Esophagus (tissue), 2 donors: ENCODE measurements around the gene AKT1S1. TPM values are rescaled to one million over a fixed set of nuclear protein-coding genes. Genes with fewer than 3 reads are reported as not detected.

Experiments used
- H3K27ac ChIP-seq, 2 donors: one replicate each; pipeline ENCODE4 v1.5.1; 2013; ENCODE audit warnings: low read depth in 2 of 2, mild to moderate bottlenecking in 2 of 2, inconsistent platforms in 1 of 2, low read length in 1 of 2, moderate library complexity in 1 of 2
- H3K27me3 ChIP-seq, 2 donors: one replicate each; pipeline ENCODE4 v1.6.1; 2013; ENCODE audit warnings: low read length in 2 of 2, control low read depth in 1 of 2, mild to moderate bottlenecking in 1 of 2; ENCODE audit not compliant: insufficient read depth in 2 of 2, control insufficient read depth in 1 of 2
- H3K36me3 ChIP-seq, 2 donors: one replicate each; pipeline ENCODE4 v1.6.1; 2013; ENCODE audit warnings: low read length in 1 of 2; ENCODE audit not compliant: control insufficient read depth in 2 of 2, insufficient read depth in 2 of 2
- H3K4me1 ChIP-seq, 2 donors: one replicate each; pipeline ENCODE4 v1.6.1; 2013; ENCODE audit warnings: low read length in 1 of 2; ENCODE audit not compliant: control insufficient read depth in 2 of 2, insufficient read depth in 2 of 2
- H3K4me3 ChIP-seq, 2 donors: one replicate each; pipeline ENCODE4 v1.5.1; 2013; ENCODE audit warnings: low read length in 2 of 2, mild to moderate bottlenecking in 2 of 2, low read depth in 1 of 2, moderate library complexity in 1 of 2
- H3K9me3 ChIP-seq, 2 donors: one replicate each; pipeline ENCODE4 v1.6.1; 2013; ENCODE audit warnings: mild to moderate bottlenecking in 2 of 2, low read depth in 1 of 2, low read length in 1 of 2, moderate library complexity in 1 of 2; ENCODE audit not compliant: control insufficient read depth in 2 of 2, insufficient read depth in 1 of 2
- WGBS, 2 donors: extraction: QIAGEN DNeasy Blood & Tissue Kit; methylation state at CpG; one replicate each; pipeline ENCODE4 v1.1.7; 2013; 5-methylcytosine and 5-hydroxymethylcytosine counted together
- polyA plus RNA-seq, 2 donors: library from polyadenylated mRNA; stranded (reverse); fragments of 200-250 nt; gene quantifications; one replicate each; pipeline ENCODE4 v1.2.3, GENCODE V29; 2013
- donor health status: healthy with polysubstance abuse.
- donor health status: Bipolar disorder and iron deficiency.

The AKT1S1 gene
- polyA plus RNA-seq, 2 donors, result 33.8 to 46.9 TPM

GRCh38 chr19:49855676-49856573 lies 21.2 kb downstream of the AKT1S1 start:
- Histone ChIP-seq H3K4me3 (no peak overlapping the region), H3K4me1 (peaks cover 0 to 17% of the 10 kb centered on the region in 2 donors), H3K36me3 (peaks cover 8 to 45% of the 10 kb centered on the region in 2 donors), H3K27ac (no peak overlapping the region), H3K9me3 (no peaks in the 10 kb centered on the region), H3K27me3 (no peaks in the 10 kb centered on the region)
- 80 to 82% methylated on average over 21 of the region's 21 CpGs for WGBS, 2 donors

- Histone ChIP-seq H3K27ac (no peak overlapping the region), H3K9me3 (no peaks in the 10 kb centered on the region), H3K4me3 (no peak overlapping the region), H3K4me1 (peaks cover 0 to 15% of the 10 kb centered on the region in 2 donors), H3K36me3 (peaks cover 2 to 39% of the 10 kb centered on the region in 2 donors), H3K27me3 (no peaks in the 10 kb centered on the region)
- 76 to 83% methylated on average over 12 of the region's 12 CpGs for WGBS, 2 donors
These were observed 21.9 kb downstream of the AKT1S1 start for GRCh38 chr19:49855277-49855675.

GRCh38 chr19:49854378-49855263 lies 22.5 kb downstream of the AKT1S1 start:
- Histone ChIP-seq H3K9me3 (no peaks in the 10 kb centered on the region), H3K4me3 (no peak overlapping the region), H3K27me3 (no peaks in the 10 kb centered on the region), H3K4me1 (peaks cover 0 to 15% of the 10 kb centered on the region in 2 donors), H3K27ac (no peak overlapping the region), H3K36me3 (peaks cover 0 to 33% of the 10 kb centered on the region in 2 donors)
- WGBS, 2 donors, result 83 to 86% methylated on average over 38 to 39 of the region's 39 CpGs

DNA sequence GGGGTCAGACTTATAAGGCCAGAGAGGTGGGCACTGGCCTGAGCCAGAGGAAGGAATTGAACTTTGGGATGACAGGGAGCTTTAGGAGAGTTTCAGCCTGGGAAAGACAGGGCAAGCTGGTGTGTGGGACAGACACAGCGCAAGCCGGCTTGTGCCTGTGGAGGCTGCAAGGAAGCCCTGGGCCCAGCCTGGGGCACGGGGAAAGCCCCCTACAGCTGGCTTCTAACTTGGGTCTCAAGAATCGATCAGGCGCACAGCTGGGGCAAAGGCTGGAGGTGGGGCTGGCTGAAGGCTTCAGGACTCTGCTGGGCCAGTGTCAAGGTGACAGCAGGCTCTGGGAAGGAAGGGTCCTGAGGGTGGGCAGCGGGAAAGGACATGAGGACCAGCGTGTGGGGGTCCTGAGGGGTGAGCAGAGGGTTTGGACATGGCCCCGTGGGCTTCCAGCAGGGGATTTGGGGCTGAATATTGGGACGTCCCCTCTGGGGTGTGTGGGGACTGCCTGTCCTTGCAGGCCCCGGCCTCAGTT lies 23.2 kb downstream of the AKT1S1 start:
- WGBS, 2 donors, result 81 to 88% methylated on average over 10 of the region's 10 CpGs

DNA sequence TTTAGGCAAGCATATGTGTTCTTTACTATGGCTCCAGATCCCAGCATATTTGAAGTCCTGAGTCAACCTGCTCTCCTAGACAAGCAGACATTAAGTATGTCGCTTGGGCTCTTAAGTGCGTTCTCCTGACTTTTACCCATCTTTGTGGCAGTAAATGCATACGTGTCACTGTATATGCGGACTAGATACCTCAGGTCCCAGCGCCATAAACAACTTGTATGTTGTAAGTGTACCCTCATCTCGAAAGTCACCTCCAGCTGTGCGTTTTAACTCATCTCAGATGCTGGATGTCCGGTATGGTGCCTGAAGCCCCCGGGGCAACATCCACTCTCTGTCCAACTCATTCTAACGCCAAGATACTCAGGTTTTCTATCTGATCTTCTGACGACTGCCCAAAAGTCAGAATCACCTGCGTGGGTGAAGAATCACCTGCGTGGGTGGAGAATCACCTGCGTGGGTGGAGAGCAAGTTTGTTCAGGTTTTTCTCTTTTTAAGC lies 24.5 kb downstream of the AKT1S1 start:
- Histone ChIP-seq H3K27ac (no peak overlapping the region), H3K36me3 (peaks cover 0 to 20% of the 10 kb centered on the region in 2 donors), H3K4me1 (peaks cover 0 to 15% of the 10 kb centered on the region in 2 donors), H3K9me3 (no peaks in the 10 kb centered on the region), H3K4me3 (peak overlapping the region; percentile 81 to 93), H3K27me3 (no peaks in the 10 kb centered on the region)
- WGBS, 2 donors, result 52 to 57% methylated on average over 14 of the region's 14 CpGs

More for the DNA sequence above, 23.2 kb downstream of the AKT1S1 start:
- Histone ChIP-seq H3K9me3 (no peaks in the 10 kb centered on the region), H3K4me3 (no peak overlapping the region), H3K4me1 (peaks cover 0 to 15% of the 10 kb centered on the region in 2 donors), H3K27me3 (no peaks in the 10 kb centered on the region), H3K36me3 (peaks cover 0 to 32% of the 10 kb centered on the region in 2 donors), H3K27ac (no peak overlapping the region)

- H3K36me3 ChIP-seq, result peaks cover 0 to 18% of the 10 kb centered on the region in 2 donors
- peak overlapping the region; percentile 98 to 100 for H3K27ac ChIP-seq
- H3K9me3 ChIP-seq, result no peaks in the 10 kb centered on the region
- peak overlapping the region; percentile 81 to 93 for H3K4me3 ChIP-seq
- no peaks in the 10 kb centered on the region for H3K27me3 ChIP-seq
- H3K4me1 ChIP-seq, result peaks cover 0 to 15% of the 10 kb centered on the region in 2 donors
- WGBS, 2 donors, result 1 to 2% methylated on average over 61 to 78 of the region's 78 CpGs
These were observed 25.5 kb downstream of the AKT1S1 start for GRCh38 chr19:49851456-49852259.

- H3K36me3 ChIP-seq, result peaks cover 0 to 13% of the 10 kb centered on the region in 2 donors
- H3K27me3 ChIP-seq, result no peaks in the 10 kb centered on the region
- peak within 1 kb of the TSS; percentile 81 to 93 for H3K4me3 ChIP-seq
- H3K9me3 ChIP-seq, result no peaks in the 10 kb centered on the region
- H3K27ac ChIP-seq, result peak within 1 kb of the TSS; percentile 98 to 100
- 0 to 1% methylated on average over 73 to 98 of the region's 98 CpGs for WGBS, 2 donors
- peaks cover 0 to 15% of the 10 kb centered on the region in 2 donors for H3K4me1 ChIP-seq
These were observed 26.4 kb downstream of the AKT1S1 start, which contains the start of gene PTOV1 for GRCh38 chr19:49850487-49851342. Gene PTOV1, plus strand, starts transcription at chr19:49851159.

DNA sequence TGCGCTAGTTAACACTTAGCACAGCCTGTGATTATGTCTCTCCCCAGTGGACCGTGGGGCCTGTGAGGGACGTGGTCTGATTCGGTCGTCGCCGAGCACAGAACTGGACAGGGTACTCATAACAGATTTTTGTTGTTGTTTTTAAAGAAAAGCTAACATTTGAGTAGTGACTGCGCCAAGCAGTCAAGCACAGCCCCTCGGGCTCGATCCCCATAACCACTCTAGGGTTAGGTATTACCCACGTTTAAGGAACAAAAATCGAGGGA lies 27.0 kb downstream of the AKT1S1 start:
- H3K27ac ChIP-seq, result peak overlapping the region; percentile 36 to 98
- peaks cover 0 to 9% of the 10 kb centered on the region in 2 donors for H3K36me3 ChIP-seq
- peak overlapping the region; percentile 81 to 93 for H3K4me3 ChIP-seq
- H3K27me3 ChIP-seq, result no peaks in the 10 kb centered on the region
- peaks cover 0 to 15% of the 10 kb centered on the region in 2 donors for H3K4me1 ChIP-seq
- no peaks in the 10 kb centered on the region for H3K9me3 ChIP-seq
- WGBS, 2 donors, result 53 to 64% methylated on average over 12 of the region's 12 CpGs
